Gastrocnemius medialis (tissue), 4 donors: ENCODE data around the gene FGFBP3. TPM values are rescaled to one million over a fixed set of nuclear protein-coding genes. Genes with fewer than 3 reads are reported as not detected.

Experiments used
- ATAC-seq, 2 donors: fragments of 150-250 bp; one replicate each; pipeline ENCODE4 v1.9.1; 2016
- DNase-seq, 2 donors: peaks; one replicate each; pipeline ENCODE4 v3.0.0-alpha.2; 2019
- H3K27ac ChIP-seq, 4 donors: fragments of 200-600 bp; sonication (generic); 1 replicate in 1 of 4; 2 replicates in 3 of 4; pipeline ENCODE4 v1.5.1; 2016 to 2018; ENCODE audit warnings: mild to moderate bottlenecking in 2 of 4, moderate library complexity in 1 of 4
- H3K27me3 ChIP-seq, 3 donors: fragments of 200-600 bp; sonication (generic) in 2 of 3; 1 replicate in 1 of 3; 2 replicates in 2 of 3; pipeline versions ENCODE4 v1.5.1 to v1.6.0; 2016 to 2019; ENCODE audit warnings: mild to moderate bottlenecking in 1 of 3, moderate library complexity in 1 of 3
- H3K36me3 ChIP-seq, 2 donors: fragments of 200-600 bp; sonication (generic) in 1 of 2; one replicate each; pipeline ENCODE4 v1.5.1; 2017 to 2018
- H3K4me1 ChIP-seq, 2 donors: fragments of 200-600 bp; sonication (generic) in 1 of 2; one replicate each; pipeline ENCODE4 v1.5.1; 2016 to 2017; ENCODE audit warnings: mild to moderate bottlenecking in 2 of 2
- H3K4me3 ChIP-seq, 4 donors: fragments of 200-600 bp; sonication (generic) in 3 of 4; 1 replicate in 1 of 4; 2 replicates in 3 of 4; pipeline ENCODE4 v1.5.1; 2016 to 2019; ENCODE audit warnings: mild to moderate bottlenecking in 2 of 4
- H3K9me3 ChIP-seq, 3 donors: fragments of 200-600 bp; sonication (generic) in 2 of 3; 1 replicate in 1 of 3; 2 replicates in 2 of 3; pipeline ENCODE4 v1.5.1; 2016 to 2019
- CTCF ChIP-seq, 5 experiments: fragments of 450-650 bp in 3 of 5; fragments of 200-600 bp in 2 of 5; sonication (generic) in 2 of 5; IDR thresholded peaks in 4 of 5; conservative IDR thresholded peaks in 1 of 5; 1 replicate in 4 of 5; 2 replicates in 1 of 5; pipeline ENCODE4 v1.5.1; 2016 to 2019; ENCODE audit warnings: antibody characterized with exemption in 5 of 5, mild to moderate bottlenecking in 3 of 5, moderate library complexity in 3 of 5
- POLR2A ChIP-seq, 2 donors: fragments of 450-650 bp; IDR thresholded peaks; one replicate each; pipeline ENCODE4 v1.6.1; 2017; ENCODE audit warnings: antibody characterized with exemption in 2 of 2, mild to moderate bottlenecking in 2 of 2, moderate library complexity in 2 of 2
- in situ Hi-C, 4 donors: fragments of 200-750 bp; cut with MboI; loops; one replicate each; pipeline versions ENCODE4 v1.15.0 to v1.8.0; 2017; ENCODE audit warnings: low sequenced_read_pairs in 4 of 4
- intact Hi-C: fragments of 100-400 bp; cut with DNase I; formaldehyde crosslinking; loops from one replicate; pipeline ENCODE4 v1.15.1; 2023; ENCODE audit warnings: low total_unique reads
- total RNA-seq, 4 donors: library from RNA; depleted of rRNA; stranded (reverse); fragments of >200 nt; gene quantifications; one replicate each; pipeline versions ENCODE4 v1.1.0 to v1.2.3, GENCODE V29; 2016

The FGFBP3 gene
- total RNA-seq, 4 donors from 2014 or later, result 0.33 to 2.0 (median 0.58) TPM; not detected in 1

- Histone ChIP-seq H3K36me3 (no peaks in the 10 kb centered on the region), H3K9me3 (no peaks in the 10 kb centered on the region), H3K27ac (peak overlapping the region; percentile 90 to 96 (median 94)), H3K27me3 (no peaks in the 10 kb centered on the region), H3K4me1 (peaks cover 21 to 31% of the 10 kb centered on the region in 2 donors), H3K4me3 (peak overlapping the region; percentile 67 to 84 (median 77))
- TF ChIP-seq POLR2A (IDR thresholded peaks at IDR 0.05) (no peak), CTCF (IDR thresholded peaks at IDR 0.05 in 4 of 5, conservative IDR thresholded peaks at IDR 0.05 in 1 of 5) (no peak)
- intact Hi-C loops (loop anchor here (2.0 kb wide), 1 partner anchor 126 kb away; the partner anchor contains the start of gene TNKS2), in situ Hi-C loops (no loop called here)
- DNase-seq (no peak), ATAC-seq (peak; percentile 23 to 39)
Observed at GRCh38 chr10:91924212-91925021, 15.1 kb upstream of the FGFBP3 start.

- Histone ChIP-seq H3K4me3 (peak within 1 kb of the TSS; percentile 67 to 84 (median 77)), H3K27ac (peak within 1 kb of the TSS; percentile 90 to 96 (median 94)), H3K4me1 (peaks cover 21 to 31% of the 10 kb centered on the region in 2 donors), H3K9me3 (no peaks in the 10 kb centered on the region), H3K36me3 (no peaks in the 10 kb centered on the region), H3K27me3 (no peaks in the 10 kb centered on the region)
- TF ChIP-seq CTCF (IDR thresholded peaks at IDR 0.05 in 4 of 5, conservative IDR thresholded peaks at IDR 0.05 in 1 of 5) (peak in 2 of 5 experiments; percentile 10 to 14), POLR2A (IDR thresholded peaks at IDR 0.05) (peak; percentile 91 to 92)
- in situ Hi-C loops, result no loop called here
- intact Hi-C loops, result loop anchor here (1.0 to 2.0 kb wide), 3 partner anchors 15 to 368 kb away; partner anchors contain the start of genes CPEB3, FGFBP3, MARCHF5 and TNKS2
- ATAC-seq (peak; percentile 98 to 99), DNase-seq (peak; percentile 81 to 85)
Observed at GRCh38 chr10:91923371-91924211, 14.3 kb upstream of the FGFBP3 start, which contains the start of gene BTAF1. Gene BTAF1 (plus strand): TSS chr10:91923770. CDS start chr10:91924077, 307 bp downstream.

GRCh38 chr10:91919651-91920050 lies 10.4 kb upstream of the FGFBP3 start:
- intact Hi-C loops, result loop anchor here (10.0 kb wide), 1 partner anchor 505 kb away; the partner anchor contains the start of gene HECTD2
- TF ChIP-seq CTCF (IDR thresholded peaks at IDR 0.05 in 4 of 5, conservative IDR thresholded peaks at IDR 0.05 in 1 of 5) (no peak), POLR2A (IDR thresholded peaks at IDR 0.05) (no peak)
- no peak for DNase-seq
- Histone ChIP-seq H3K27me3 (no peaks in the 10 kb centered on the region), H3K27ac (no peak overlapping the region), H3K4me3 (no peak overlapping the region), H3K4me1 (peaks cover 9 to 10% of the 10 kb centered on the region in 2 donors), H3K36me3 (no peaks in the 10 kb centered on the region), H3K9me3 (no peaks in the 10 kb centered on the region)
- in situ Hi-C loops, result no loop called here
- no peak for ATAC-seq

GRCh38 chr10:91910467-91910866 lies 1.2 kb upstream of the FGFBP3 start:
- H3K4me1 ChIP-seq, result peaks cover 7 to 16% of the 10 kb centered on the region in 2 donors
- H3K27ac ChIP-seq, result no peak overlapping the region
- TF ChIP-seq POLR2A (IDR thresholded peaks at IDR 0.05), result no peak
- TF ChIP-seq CTCF (IDR thresholded peaks at IDR 0.05 in 4 of 5, conservative IDR thresholded peaks at IDR 0.05 in 1 of 5), result no peak
- ATAC-seq, result no peak
- in situ Hi-C loops, result no loop called here
- no peaks in the 10 kb centered on the region for H3K9me3 ChIP-seq
- intact Hi-C loops, result loop anchor here (10.0 kb wide), 1 partner anchor 496 kb away; the partner anchor contains the start of gene HECTD2
- no peak overlapping the region for H3K4me3 ChIP-seq
- H3K36me3 ChIP-seq, result no peaks in the 10 kb centered on the region
- no peaks in the 10 kb centered on the region for H3K27me3 ChIP-seq
- no peak for DNase-seq
